Neural cell (in vitro differentiated cells): Measurements from ENCODE around the gene RELN. TPM values are rescaled to one million over a fixed set of nuclear protein-coding genes. Genes with fewer than 3 reads are reported as not detected.

Source experiments
- H2AFZ ChIP-seq: fragments of 200-600, 300-800 bp; sonication (generic), shearing (Covaris generic); 2 replicates; pipeline ENCODE4 v1.6.0; 2014; ENCODE audit warnings: low read depth, mild to moderate bottlenecking, antibody characterized with exemption, low read length, moderate library complexity
- H3F3A ChIP-seq: fragments of 200-600 bp; shearing (Covaris generic); 2 replicates; pipeline ENCODE4 v1.6.1; 2016; ENCODE audit warnings: mild to moderate bottlenecking, moderate library complexity, mixed read lengths, antibody characterized with exemption, low read length; ENCODE audit not compliant: insufficient read depth, poor library complexity, severe bottlenecking
- H3K27ac ChIP-seq: fragments of 200-600, 300-800 bp; sonication (generic), shearing (Covaris generic); 2 replicates; pipeline ENCODE4 v1.5.1; 2014; ENCODE audit warnings: mild to moderate bottlenecking, low read length, moderate library complexity
- H3K27me3 ChIP-seq: fragments of 300-800, 200-600 bp; sonication (generic), shearing (Covaris generic); 2 replicates; pipeline ENCODE4 v1.6.0; 2014; ENCODE audit warnings: mild to moderate bottlenecking, low read depth, low read length, moderate library complexity; ENCODE audit not compliant: insufficient read depth
- H3K36me3 ChIP-seq: fragments of 300-800, 200-600 bp; sonication (generic), shearing (Covaris generic); 2 replicates; pipeline ENCODE4 v1.5.1; 2014; ENCODE audit warnings: mild to moderate bottlenecking, antibody characterized with exemption, low read length, moderate library complexity; ENCODE audit not compliant: insufficient read depth
- H3K4me2 ChIP-seq: fragments of 300-800, 200-600 bp; sonication (generic), shearing (Covaris generic); 2 replicates; pipeline ENCODE4 v1.6.0; 2014; ENCODE audit warnings: mild to moderate bottlenecking, low read length
- H3K4me3 ChIP-seq: fragments of 300-800, 200-600 bp; sonication (generic), shearing (Covaris generic); 2 replicates; pipeline ENCODE4 v1.5.1; 2014; ENCODE audit warnings: mild to moderate bottlenecking, low read length, moderate library complexity
- H3K79me2 ChIP-seq: fragments of 200-600 bp; shearing (Covaris generic); replicated peaks from 2 replicates; pipeline ENCODE4 v1.6.0; 2014; ENCODE audit warnings: mild to moderate bottlenecking, low read length, moderate library complexity; ENCODE audit not compliant: insufficient read depth
- H3K9ac ChIP-seq: fragments of 300-800, 200-600 bp; sonication (generic), shearing (Covaris generic); 2 replicates; pipeline ENCODE4 v1.6.1; 2016; ENCODE audit warnings: mild to moderate bottlenecking, low read length, mixed read lengths
- H3K9me2 ChIP-seq: fragments of 200-600 bp; shearing (Covaris generic); 2 replicates; pipeline ENCODE4 v1.6.1; 2016; ENCODE audit warnings: mild to moderate bottlenecking, low read length, mixed read lengths; ENCODE audit not compliant: insufficient read depth
- H3K9me3 ChIP-seq: fragments of 200-600, 300-800 bp; sonication (generic), shearing (Covaris generic); 2 replicates; pipeline ENCODE4 v1.6.1; 2016; ENCODE audit warnings: mild to moderate bottlenecking, mixed run types, low read length, moderate library complexity, mixed read lengths
- H4K20me1 ChIP-seq: fragments of 200-600 bp; shearing (Covaris generic); 2 replicates; pipeline ENCODE4 v1.6.1; 2016; ENCODE audit warnings: mild to moderate bottlenecking, mixed run types; ENCODE audit not compliant: insufficient read depth
- EP300 ChIP-seq: fragments of 450-650 bp; conservative IDR thresholded peaks from 2 replicates; pipeline ENCODE4 v1.6.1; 2014; ENCODE audit warnings: antibody characterized with exemption, mild to moderate bottlenecking, moderate library complexity; ENCODE audit not compliant: poor library complexity, severe bottlenecking
- EZH2 ChIP-seq: fragments of 200-600, 300-800 bp; shearing (Covaris generic), sonication (generic); IDR thresholded peaks from 2 replicates; pipeline ENCODE4 v1.6.1; 2014; ENCODE audit warnings: antibody characterized with exemption, low read length, borderline replicate concordance, mild to moderate bottlenecking; ENCODE audit not compliant: insufficient read depth, poor library complexity, severe bottlenecking
- MXI1 ChIP-seq: fragments of 450-650 bp; conservative IDR thresholded peaks from 2 replicates; pipeline ENCODE4 v1.6.1; 2014; ENCODE audit warnings: antibody characterized with exemption, mild to moderate bottlenecking; ENCODE audit not compliant: poor library complexity, severe bottlenecking
- POLR2AphosphoS5 ChIP-seq: IDR thresholded peaks from 2 replicates; pipeline ENCODE4 v1.6.1; 2012
- RAD21 ChIP-seq: fragments of 450-650 bp; conservative IDR thresholded peaks from 2 replicates; pipeline ENCODE4 v1.6.1; 2014; ENCODE audit warnings: antibody characterized with exemption, mild to moderate bottlenecking, moderate library complexity
- REST ChIP-seq: IDR thresholded peaks from 2 replicates; pipeline ENCODE4 v1.6.1; 2012; ENCODE audit warnings: borderline replicate concordance
- SMC3 ChIP-seq: fragments of 450-650 bp; conservative IDR thresholded peaks from 2 replicates; pipeline ENCODE4 v1.6.1; 2014; ENCODE audit warnings: antibody characterized with exemption, mild to moderate bottlenecking, moderate library complexity; ENCODE audit not compliant: poor library complexity
- TAF1 ChIP-seq: IDR thresholded peaks from 2 replicates; pipeline ENCODE4 v1.6.1; 2012; ENCODE audit warnings: low read depth
- polyA plus RNA-seq: library from polyadenylated mRNA; depleted of rRNA; stranded (reverse); fragments of >200 nt; gene quantifications from 2 replicates; pipeline ENCODE4 v1.2.3, GENCODE V29; 2014
- TF ChIP-seq, protein P1 (sequence below): fragments of 450-650 bp; IDR thresholded peaks from 2 replicates; pipeline ENCODE4 v1.5.1; 2014; ENCODE audit warnings: antibody characterized with exemption, mild to moderate bottlenecking, moderate library complexity; ENCODE audit not compliant: poor library complexity, severe bottlenecking

RELN gene
- polyA plus RNA-seq, 1 donor from 2014 or later: 178 TPM

DNA sequence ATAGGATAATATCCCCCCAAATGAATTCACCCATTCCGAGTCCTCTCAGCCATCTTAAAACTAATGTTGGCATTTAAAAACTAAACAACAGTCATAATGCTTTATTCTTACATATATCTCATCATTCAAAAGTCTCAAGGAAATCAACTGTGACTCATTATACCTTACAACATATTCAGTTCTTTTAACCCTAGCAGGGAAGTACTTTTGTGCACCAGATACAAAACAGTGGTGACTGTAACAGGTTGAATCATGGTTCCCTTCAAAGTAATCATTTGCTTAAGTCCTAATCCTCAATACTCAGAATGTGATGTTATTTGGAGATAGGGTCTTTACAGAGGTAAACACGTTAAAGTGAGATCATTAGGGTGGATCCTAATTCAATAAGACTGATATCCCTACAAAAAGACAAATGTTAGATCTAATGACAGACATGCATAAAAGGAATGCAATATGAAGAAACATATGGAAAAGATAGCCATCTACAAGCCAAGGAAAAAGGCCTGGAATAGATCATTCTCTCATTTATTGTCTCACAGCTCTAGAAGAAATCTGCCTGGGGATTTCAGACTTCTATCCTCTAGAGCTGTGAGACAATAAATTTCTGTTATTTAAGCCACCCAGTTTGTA is 42.3 kb downstream of the RELN start:
- Histone ChIP-seq H3K9me2 (no peaks in the 10 kb centered on the region), H3K79me2 (no peaks in the 10 kb centered on the region), H2AFZ (no peak overlapping the region), H3K27ac (peak overlapping the region; percentile 18), H4K20me1 (no peaks in the 10 kb centered on the region), H3K36me3 (no peaks in the 10 kb centered on the region), H3F3A (no peaks in the 10 kb centered on the region), H3K4me2 (no peak overlapping the region), H3K9me3 (no peaks in the 10 kb centered on the region), H3K4me3 (no peak overlapping the region), H3K9ac (no peak overlapping the region), H3K27me3 (no peaks in the 10 kb centered on the region)
- TF ChIP-seq EZH2 (no peak), RAD21 (no peak), MXI1 (no peak), SMC3 (no peak), TAF1 (no peak), POLR2AphosphoS5 (no peak), EP300 (no peak), REST (no peak)
- TF ChIP-seq, protein P1, sequence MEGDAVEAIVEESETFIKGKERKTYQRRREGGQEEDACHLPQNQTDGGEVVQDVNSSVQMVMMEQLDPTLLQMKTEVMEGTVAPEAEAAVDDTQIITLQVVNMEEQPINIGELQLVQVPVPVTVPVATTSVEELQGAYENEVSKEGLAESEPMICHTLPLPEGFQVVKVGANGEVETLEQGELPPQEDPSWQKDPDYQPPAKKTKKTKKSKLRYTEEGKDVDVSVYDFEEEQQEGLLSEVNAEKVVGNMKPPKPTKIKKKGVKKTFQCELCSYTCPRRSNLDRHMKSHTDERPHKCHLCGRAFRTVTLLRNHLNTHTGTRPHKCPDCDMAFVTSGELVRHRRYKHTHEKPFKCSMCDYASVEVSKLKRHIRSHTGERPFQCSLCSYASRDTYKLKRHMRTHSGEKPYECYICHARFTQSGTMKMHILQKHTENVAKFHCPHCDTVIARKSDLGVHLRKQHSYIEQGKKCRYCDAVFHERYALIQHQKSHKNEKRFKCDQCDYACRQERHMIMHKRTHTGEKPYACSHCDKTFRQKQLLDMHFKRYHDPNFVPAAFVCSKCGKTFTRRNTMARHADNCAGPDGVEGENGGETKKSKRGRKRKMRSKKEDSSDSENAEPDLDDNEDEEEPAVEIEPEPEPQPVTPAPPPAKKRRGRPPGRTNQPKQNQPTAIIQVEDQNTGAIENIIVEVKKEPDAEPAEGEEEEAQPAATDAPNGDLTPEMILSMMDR: no peak

GRCh38 chr7:103944230-103944900 is 45.1 kb downstream of the RELN start:
- H3K9me3 ChIP-seq: no peaks in the 10 kb centered on the region

More at GRCh38 chr7:103944230-103944900, 45.1 kb downstream of the RELN start:
- Histone ChIP-seq H3K4me3 (no peak overlapping the region), H3K27ac (no peak overlapping the region), H2AFZ (no peak overlapping the region), H3K9ac (no peak overlapping the region), H3K79me2 (no peaks in the 10 kb centered on the region), H3K36me3 (no peaks in the 10 kb centered on the region), H3F3A (no peaks in the 10 kb centered on the region), H4K20me1 (no peaks in the 10 kb centered on the region), H3K4me2 (no peak overlapping the region), H3K27me3 (no peaks in the 10 kb centered on the region), H3K9me2 (no peaks in the 10 kb centered on the region)
- no peak for TF ChIP-seq MXI1
